Measurements from ENCODE around the gene HCFC1. TPM values are rescaled to one million over a fixed set of nuclear protein-coding genes. Genes with fewer than 3 reads are reported as not detected.

Gene HCFC1
- polyA plus RNA-seq, 1 of the 3 experiments (the other 2 are of a cell fraction) = 9.5 TPM

DNA sequence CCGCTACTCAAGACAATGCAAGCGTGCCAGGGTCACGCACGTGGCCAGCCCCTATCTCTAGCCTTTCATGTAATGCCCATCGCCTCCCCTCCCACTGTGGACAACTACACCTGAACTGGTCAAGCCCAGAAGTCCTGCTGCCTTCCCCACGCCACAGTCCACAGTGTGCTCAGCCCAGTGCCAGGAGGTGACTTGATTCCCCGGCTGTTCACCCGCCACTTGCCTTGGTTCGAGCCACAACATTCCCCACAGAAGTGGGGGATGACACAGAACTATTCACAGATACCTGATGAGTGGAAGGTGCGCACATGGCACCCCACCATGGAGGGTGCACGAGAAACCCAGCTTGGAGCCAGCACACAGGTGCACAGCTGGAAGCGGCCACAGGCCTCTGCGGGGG lies 52.3 kb downstream of the HCFC1 start (continued):
- TF ChIP-seq, protein P1, sequence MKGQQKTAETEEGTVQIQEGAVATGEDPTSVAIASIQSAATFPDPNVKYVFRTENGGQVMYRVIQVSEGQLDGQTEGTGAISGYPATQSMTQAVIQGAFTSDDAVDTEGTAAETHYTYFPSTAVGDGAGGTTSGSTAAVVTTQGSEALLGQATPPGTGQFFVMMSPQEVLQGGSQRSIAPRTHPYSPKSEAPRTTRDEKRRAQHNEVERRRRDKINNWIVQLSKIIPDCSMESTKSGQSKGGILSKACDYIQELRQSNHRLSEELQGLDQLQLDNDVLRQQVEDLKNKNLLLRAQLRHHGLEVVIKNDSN (IDR thresholded peaks at IDR 0.05; ENCODE audit: borderline replicate concordance, low read depth) = no peak
- TF ChIP-seq FOXM1 (IDR thresholded peaks at IDR 0.05; ENCODE audit: low read depth) = no peak
- no peak for TF ChIP-seq SIN3A (IDR thresholded peaks at IDR 0.05; ENCODE audit: borderline replicate concordance, low read depth, low read length)

DNA sequence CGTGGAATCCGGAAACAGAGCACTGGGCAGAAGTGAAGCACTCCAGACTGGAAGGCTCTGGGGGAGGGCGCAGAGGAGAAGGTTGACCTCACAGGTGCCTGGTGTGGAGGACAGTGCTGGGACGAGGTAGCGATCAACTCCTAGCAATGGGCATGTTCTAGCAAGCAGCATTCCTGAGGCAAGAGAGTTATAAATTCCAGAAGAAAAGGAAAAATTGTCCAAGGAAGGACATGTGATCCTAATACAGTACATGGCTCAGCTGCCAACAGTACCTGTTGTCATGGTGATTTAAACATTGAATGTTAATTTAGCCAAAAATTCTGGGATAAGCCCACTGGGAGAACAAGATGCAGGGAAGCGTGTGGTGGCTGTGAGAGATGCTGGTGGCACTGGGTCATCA lies 53.7 kb downstream of the HCFC1 start:
- no peak overlapping the region for H3K4me2 ChIP-seq
- no peak overlapping the region for H3K27ac ChIP-seq (ENCODE audit: low read depth in 2 of 2, low read length in 1 of 2)
- H4K20me1 ChIP-seq (ENCODE audit: insufficient read depth) = no peaks in the 10 kb centered on the region
- DNase-seq = no peak
- H3K36me3 ChIP-seq (replicated peaks in 1 of 2; ENCODE audit: control insufficient read depth in 1 of 2, insufficient read depth in 2 of 2, low read length in 1 of 2) = no peaks in the 10 kb centered on the region
- H3K9ac ChIP-seq = no peak overlapping the region
- no peaks in the 10 kb centered on the region for H3K79me2 ChIP-seq (ENCODE audit: insufficient read depth)
- 36% methylated on average over 6 of the region's 6 CpGs for WGBS (ENCODE audit: low lambda C conversion rate)
- ChIA-PET POLR2A (no interaction called here), CTCF (interaction anchor here (0.6 to 12.9 kb wide), 4 partner anchors 8 to 145 kb away, joined by 3 to 130 read pairs (median 3); no protein-coding TSS in a partner anchor)
- no peak for TF ChIP-seq GABPA (IDR thresholded peaks at IDR 0.05; ENCODE audit: low read depth)
- H3K9me3 ChIP-seq = no peaks in the 10 kb centered on the region
- H3K4me1 ChIP-seq (ENCODE audit: control insufficient read depth in 1 of 2, insufficient read depth in 2 of 2, low read depth in 1 of 2, low read length in 1 of 2) = peaks cover 0 to 30% of the 10 kb centered on the region in 2 experiments; a peak in 1 of 4 replicates
- peaks cover 60% of the 10 kb centered on the region for H3K27me3 ChIP-seq (ENCODE audit: insufficient read depth)
- H3K9me2 ChIP-seq = no peaks in the 10 kb centered on the region
- no peaks in the 10 kb centered on the region for H3F3A ChIP-seq (replicated peaks; ENCODE audit: insufficient read depth)
- H2AFZ ChIP-seq (ENCODE audit: low read depth) = no peak overlapping the region
- no peak overlapping the region for H3K4me3 ChIP-seq (ENCODE audit: low read depth in 2 of 2, low read length in 1 of 2)

DNA sequence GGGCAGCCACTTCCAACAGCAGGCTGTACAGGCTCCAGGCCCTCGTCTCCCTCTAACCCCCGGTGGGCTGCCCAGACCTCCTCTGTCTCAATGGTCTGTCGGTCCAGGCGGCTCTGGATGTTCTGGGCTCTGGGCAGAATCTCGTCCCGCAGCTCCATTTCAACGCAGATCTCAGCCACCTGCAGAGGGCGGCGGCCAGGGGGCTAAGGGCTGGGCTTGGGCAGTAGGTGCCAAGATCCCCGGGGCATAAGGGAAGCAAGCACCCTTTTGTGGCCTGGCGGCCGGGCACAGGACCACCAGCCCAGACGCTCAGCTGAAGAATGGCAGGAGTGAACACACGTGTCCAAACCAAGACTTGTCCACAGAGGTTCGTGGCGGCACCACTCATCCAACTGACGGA lies 57.9 kb downstream of the HCFC1 start:
- Histone ChIP-seq H2AFZ (ENCODE audit: low read depth) (no peak overlapping the region), H3K4me3 (ENCODE audit: low read depth in 2 of 2, low read length in 1 of 2) (no peak overlapping the region), H3F3A (replicated peaks; ENCODE audit: insufficient read depth) (no peaks in the 10 kb centered on the region), H3K9me2 (no peaks in the 10 kb centered on the region), H3K79me2 (ENCODE audit: insufficient read depth) (no peaks in the 10 kb centered on the region), H3K9ac (no peak overlapping the region), H3K36me3 (replicated peaks in 1 of 2; ENCODE audit: control insufficient read depth in 1 of 2, insufficient read depth in 2 of 2, low read length in 1 of 2) (no peaks in the 10 kb centered on the region), H3K4me2 (no peak overlapping the region), H3K9me3 (no peaks in the 10 kb centered on the region), H3K27ac (ENCODE audit: low read depth in 2 of 2, low read length in 1 of 2) (no peak overlapping the region), H3K4me1 (ENCODE audit: control insufficient read depth in 1 of 2, insufficient read depth in 2 of 2, low read depth in 1 of 2, low read length in 1 of 2) (no peaks in the 10 kb centered on the region; a peak in 1 of 4 replicates), H3K27me3 (ENCODE audit: insufficient read depth) (peaks cover 62% of the 10 kb centered on the region), H4K20me1 (ENCODE audit: insufficient read depth) (no peaks in the 10 kb centered on the region; the same call in 1 of the 2 replicates)
- ChIA-PET POLR2A (no interaction called here), CTCF (interaction anchor here (1.5 to 9.3 kb wide), 2 partner anchors 9 to 10 kb away, joined by 4 to 130 read pairs; partner anchors contain the start of genes ARHGAP4 and AVPR2)
- 37% methylated on average over 5 of the region's 17 CpGs for WGBS (ENCODE audit: low lambda C conversion rate)
- DNase-seq = no peak
- no peak for TF ChIP-seq RCOR1 (IDR thresholded peaks at IDR 0.05; ENCODE audit: low read length)
- no peak for TF ChIP-seq NRF1 (IDR thresholded peaks at IDR 0.05; ENCODE audit: low read depth, low read length)
- TF ChIP-seq SMC3 (IDR thresholded peaks at IDR 0.05; ENCODE audit: low read depth, low read length) = no peak
- TF ChIP-seq CHD2 (IDR thresholded peaks at IDR 0.05; ENCODE audit: low read length, partially characterized antibody) = no peak
- TF ChIP-seq POLR2AphosphoS5 (IDR thresholded peaks at IDR 0.05; ENCODE audit: low read depth, low read length) = no peak
- TF ChIP-seq TEAD4 (IDR thresholded peaks at IDR 0.05; ENCODE audit: borderline replicate concordance, insufficient read depth) = no peak
- no peak for TF ChIP-seq FOXM1 (IDR thresholded peaks at IDR 0.05; ENCODE audit: low read depth)
- no peak for TF ChIP-seq RXRA (IDR thresholded peaks at IDR 0.05; ENCODE audit: borderline replicate concordance, low read depth)
- TF ChIP-seq, protein P2, sequence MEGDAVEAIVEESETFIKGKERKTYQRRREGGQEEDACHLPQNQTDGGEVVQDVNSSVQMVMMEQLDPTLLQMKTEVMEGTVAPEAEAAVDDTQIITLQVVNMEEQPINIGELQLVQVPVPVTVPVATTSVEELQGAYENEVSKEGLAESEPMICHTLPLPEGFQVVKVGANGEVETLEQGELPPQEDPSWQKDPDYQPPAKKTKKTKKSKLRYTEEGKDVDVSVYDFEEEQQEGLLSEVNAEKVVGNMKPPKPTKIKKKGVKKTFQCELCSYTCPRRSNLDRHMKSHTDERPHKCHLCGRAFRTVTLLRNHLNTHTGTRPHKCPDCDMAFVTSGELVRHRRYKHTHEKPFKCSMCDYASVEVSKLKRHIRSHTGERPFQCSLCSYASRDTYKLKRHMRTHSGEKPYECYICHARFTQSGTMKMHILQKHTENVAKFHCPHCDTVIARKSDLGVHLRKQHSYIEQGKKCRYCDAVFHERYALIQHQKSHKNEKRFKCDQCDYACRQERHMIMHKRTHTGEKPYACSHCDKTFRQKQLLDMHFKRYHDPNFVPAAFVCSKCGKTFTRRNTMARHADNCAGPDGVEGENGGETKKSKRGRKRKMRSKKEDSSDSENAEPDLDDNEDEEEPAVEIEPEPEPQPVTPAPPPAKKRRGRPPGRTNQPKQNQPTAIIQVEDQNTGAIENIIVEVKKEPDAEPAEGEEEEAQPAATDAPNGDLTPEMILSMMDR (IDR thresholded peaks at IDR 0.05) = no peak
- TF ChIP-seq YY1 (IDR thresholded peaks at IDR 0.05; ENCODE audit: low read depth) = no peak
- TF ChIP-seq RAD21 (IDR thresholded peaks at IDR 0.05; ENCODE audit: low read length) = no peak
- TF ChIP-seq, protein P3, sequence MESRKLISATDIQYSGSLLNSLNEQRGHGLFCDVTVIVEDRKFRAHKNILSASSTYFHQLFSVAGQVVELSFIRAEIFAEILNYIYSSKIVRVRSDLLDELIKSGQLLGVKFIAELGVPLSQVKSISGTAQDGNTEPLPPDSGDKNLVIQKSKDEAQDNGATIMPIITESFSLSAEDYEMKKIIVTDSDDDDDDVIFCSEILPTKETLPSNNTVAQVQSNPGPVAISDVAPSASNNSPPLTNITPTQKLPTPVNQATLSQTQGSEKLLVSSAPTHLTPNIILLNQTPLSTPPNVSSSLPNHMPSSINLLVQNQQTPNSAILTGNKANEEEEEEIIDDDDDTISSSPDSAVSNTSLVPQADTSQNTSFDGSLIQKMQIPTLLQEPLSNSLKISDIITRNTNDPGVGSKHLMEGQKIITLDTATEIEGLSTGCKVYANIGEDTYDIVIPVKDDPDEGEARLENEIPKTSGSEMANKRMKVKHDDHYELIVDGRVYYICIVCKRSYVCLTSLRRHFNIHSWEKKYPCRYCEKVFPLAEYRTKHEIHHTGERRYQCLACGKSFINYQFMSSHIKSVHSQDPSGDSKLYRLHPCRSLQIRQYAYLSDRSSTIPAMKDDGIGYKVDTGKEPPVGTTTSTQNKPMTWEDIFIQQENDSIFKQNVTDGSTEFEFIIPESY (IDR thresholded peaks at IDR 0.05; ENCODE audit: borderline replicate concordance, low read depth) = no peak
- TF ChIP-seq, protein P4, sequence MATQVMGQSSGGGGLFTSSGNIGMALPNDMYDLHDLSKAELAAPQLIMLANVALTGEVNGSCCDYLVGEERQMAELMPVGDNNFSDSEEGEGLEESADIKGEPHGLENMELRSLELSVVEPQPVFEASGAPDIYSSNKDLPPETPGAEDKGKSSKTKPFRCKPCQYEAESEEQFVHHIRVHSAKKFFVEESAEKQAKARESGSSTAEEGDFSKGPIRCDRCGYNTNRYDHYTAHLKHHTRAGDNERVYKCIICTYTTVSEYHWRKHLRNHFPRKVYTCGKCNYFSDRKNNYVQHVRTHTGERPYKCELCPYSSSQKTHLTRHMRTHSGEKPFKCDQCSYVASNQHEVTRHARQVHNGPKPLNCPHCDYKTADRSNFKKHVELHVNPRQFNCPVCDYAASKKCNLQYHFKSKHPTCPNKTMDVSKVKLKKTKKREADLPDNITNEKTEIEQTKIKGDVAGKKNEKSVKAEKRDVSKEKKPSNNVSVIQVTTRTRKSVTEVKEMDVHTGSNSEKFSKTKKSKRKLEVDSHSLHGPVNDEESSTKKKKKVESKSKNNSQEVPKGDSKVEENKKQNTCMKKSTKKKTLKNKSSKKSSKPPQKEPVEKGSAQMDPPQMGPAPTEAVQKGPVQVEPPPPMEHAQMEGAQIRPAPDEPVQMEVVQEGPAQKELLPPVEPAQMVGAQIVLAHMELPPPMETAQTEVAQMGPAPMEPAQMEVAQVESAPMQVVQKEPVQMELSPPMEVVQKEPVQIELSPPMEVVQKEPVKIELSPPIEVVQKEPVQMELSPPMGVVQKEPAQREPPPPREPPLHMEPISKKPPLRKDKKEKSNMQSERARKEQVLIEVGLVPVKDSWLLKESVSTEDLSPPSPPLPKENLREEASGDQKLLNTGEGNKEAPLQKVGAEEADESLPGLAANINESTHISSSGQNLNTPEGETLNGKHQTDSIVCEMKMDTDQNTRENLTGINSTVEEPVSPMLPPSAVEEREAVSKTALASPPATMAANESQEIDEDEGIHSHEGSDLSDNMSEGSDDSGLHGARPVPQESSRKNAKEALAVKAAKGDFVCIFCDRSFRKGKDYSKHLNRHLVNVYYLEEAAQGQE (IDR thresholded peaks at IDR 0.05; ENCODE audit: low read depth, low read length) = no peak
- TF ChIP-seq MEF2A (IDR thresholded peaks at IDR 0.05; ENCODE audit: borderline replicate concordance, low read depth) = no peak
- no peak for TF ChIP-seq TCF12 (IDR thresholded peaks at IDR 0.05)
